Inflammatory macrophage (primary cell): ENCODE measurements around the gene LRRK2.
A peak's percentile ranks its signal among the peaks of the same experiment; 100 is the strongest.
"Not testable (repeated sequence)": the region's sequence is repeated elsewhere in the genome, so short reads cannot be mapped to it uniquely, and the experiment has no call there.

ENCODE experiments used
- DNase-seq, 2 donors: peaks; one replicate each; pipeline ENCODE4 v3.0.0-alpha.2; 2020 to 2022

LRRK2 gene

DNA sequence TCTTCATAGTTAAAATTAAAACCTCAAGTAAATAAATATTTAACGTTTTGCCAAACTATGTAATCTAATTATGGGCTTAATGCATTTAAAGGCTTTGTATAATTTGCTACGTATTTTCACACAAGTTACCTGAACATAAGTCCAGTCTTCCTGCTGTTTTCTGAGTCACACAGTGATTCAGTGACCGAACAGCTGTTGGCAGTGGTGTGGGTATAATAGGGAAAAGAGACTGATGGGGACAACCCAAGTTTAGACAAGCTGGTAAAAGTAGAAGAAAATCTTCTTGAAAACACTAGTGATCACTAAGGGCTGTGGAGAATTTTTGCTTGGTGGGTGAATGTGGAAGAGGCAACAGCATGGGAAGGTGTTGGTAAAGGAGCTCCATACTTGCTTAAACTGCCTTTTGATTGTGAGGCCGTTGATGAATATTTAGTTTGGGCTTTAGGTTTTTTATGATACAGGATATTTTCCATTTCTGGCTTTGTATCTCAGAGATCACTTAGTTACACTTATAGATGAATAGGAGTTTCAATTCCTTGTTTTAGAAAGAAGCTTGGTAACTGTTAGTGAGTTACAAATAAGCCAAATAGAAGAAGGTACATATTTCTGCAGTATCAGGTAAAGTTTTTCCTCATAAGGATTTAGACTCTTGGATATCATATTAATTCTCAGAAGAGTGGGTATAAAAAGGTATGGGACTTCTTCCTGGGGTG lies 23.9 kb downstream of the LRRK2 start:
- DNase-seq, result no peak

DNA sequence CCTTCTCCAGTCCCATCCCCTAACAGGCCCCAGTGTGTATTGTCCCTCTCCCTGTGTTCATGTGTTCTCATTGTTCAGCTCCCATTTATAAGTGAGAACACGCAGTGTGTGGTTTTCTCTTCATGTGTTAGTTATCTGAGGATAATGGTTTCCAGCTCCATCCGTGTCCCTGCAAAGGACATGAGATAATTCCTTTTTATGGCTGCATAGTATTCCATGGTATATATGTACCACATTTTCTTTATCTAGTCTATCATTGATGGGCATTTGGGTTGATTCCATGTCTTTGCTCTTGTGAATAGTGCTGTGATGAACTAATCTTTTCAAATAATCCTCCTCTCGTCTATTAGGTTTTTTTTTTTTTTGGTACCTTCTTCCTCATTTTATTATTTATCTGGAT lies 25.9 kb downstream of the LRRK2 start:
- not testable (repeated sequence) for DNase-seq

DNA sequence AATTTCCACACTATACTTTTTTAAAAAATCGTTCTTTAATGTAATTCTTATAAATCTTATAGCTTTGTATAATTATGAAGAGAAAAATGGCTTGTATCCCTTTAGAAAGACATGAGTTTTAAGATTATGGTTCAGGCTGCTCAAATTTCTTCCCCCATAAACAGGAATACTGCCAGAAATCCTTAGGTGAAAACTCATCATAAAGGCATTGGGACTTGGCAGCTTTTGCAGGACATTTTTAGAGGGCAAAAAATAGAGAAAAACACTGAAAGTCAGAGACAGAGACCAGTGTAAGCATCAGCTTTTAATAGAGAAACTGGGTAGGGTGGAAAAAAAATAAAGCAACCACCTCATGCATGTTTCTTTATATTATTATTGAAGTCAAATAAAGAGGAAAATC lies 29.1 kb downstream of the LRRK2 start:
- no peak for DNase-seq

DNA sequence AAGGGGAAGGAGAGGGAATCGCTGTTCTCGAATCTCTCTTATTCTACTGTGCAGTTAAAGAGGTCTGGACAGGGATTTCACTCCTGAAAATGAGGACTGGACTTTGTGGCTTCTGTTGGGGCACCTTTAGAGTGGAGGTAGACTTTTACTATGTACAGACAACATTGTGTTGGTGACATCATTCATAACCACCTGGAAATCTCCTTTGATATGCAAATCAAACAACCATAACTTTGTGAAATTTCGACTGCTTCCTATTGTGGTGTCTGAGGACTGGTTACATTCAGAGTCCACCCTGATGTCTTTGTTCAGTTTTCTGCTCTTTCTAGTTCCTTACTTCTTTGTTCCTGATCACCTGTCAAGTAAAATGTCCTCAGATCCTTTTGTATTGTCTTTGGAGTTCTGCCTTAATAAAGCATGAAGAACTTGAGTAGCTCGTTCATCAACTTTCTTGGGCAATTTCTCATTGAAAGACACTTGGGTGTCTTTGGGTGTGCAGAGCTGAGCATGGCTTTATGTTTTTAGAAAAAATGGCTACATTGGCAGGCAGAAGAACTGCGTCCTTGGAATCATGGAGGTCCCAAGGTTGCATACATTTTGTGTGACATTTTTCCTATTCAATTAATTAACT lies 29.8 kb downstream of the LRRK2 start:
- DNase-seq, result no peak

DNA sequence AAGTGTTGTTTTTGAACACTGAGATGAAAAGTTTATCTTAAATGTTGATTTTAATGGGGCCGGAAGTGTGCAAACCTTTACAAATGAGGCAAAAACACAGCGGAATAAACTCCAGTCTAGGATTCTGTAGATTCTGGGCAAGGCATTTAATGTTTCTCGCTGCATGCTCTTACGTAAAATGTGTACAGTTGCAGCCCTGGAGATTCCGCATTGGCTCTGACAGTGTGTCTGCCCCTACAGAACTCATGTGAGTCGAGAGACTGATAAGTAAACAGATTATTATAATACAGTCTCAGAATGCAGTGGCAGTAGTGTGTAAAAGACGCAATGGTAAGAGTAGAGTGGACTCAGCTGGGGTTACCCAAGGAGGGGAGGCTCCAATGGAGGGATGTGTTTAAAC lies 33.6 kb downstream of the LRRK2 start:
- no peak for DNase-seq

DNA sequence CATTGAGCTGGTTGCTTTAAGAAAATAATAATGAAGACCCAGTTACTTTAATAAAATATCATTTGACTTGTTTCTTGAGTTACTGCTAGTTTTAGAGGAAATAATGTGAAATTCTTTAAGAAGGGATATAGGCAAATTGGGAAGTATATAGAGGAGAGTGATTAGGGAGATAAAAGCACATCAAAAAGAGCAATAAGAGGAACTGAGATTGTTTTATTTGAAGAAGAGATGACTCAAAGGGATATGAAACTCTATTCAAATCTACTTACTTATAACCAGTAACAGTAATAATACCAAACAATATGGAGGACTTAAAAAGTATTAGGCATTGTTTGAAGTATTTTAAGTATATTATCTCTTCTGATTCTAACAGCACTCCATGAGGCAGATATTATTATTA lies 37.1 kb downstream of the LRRK2 start:
- DNase-seq, result peak in 1 of 2 donors; percentile 11

DNA sequence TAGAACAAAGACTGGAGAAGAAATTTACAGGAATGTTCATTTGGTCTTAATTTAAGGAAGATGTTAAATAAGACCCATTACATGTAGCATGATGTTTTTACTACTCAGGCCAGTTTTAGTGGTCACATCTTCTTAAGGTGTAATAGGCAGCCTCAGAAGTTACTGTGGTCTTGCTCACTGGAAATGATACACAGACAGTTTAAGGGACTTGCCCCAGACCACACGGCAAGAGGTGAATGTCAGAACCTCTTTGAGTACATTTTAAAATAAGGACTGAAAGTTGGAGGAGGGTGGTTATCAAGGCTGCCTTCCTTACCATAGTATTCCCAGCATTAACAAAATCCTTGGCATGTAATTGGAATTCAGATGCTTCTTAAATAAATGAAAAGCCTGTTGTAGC lies 37.9 kb downstream of the LRRK2 start:
- no peak for DNase-seq

DNA sequence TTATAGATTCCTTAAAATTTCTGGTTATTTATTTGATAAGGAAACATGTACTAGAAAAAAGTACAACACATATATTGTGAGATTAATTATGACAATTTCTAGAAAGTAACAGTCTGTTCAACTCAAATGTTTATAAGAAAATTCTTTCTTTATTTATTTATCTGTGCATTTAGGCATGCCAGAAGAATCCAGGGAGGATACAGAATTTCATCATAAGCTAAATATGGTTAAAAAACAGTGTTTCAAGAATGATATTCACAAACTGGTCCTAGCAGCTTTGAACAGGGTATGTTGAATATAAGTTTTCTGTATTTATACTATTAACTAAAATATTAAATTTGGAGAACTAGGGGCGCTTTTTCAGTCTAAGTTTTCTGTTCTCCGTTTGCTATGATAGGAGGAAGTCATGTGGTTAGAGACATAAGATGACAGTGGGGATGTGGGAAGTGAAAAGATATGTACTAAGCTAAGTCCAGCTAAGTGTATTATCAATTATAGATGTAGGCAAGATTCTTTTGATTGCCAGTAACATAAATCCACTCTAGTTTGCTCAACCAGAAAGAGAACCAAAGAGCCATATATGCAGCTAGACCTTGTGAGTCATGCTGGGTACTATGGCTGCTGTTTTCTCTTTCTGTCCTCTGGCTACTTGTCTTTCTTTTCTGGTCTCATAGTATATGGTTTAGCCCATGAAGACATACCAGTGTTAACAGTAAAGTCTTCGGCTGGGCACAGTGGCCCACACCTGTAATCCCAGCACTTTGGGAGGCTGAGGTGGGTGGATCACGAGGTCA lies 39.0 kb downstream of the LRRK2 start:
- peak; percentile 9 to 12 for DNase-seq

DNA sequence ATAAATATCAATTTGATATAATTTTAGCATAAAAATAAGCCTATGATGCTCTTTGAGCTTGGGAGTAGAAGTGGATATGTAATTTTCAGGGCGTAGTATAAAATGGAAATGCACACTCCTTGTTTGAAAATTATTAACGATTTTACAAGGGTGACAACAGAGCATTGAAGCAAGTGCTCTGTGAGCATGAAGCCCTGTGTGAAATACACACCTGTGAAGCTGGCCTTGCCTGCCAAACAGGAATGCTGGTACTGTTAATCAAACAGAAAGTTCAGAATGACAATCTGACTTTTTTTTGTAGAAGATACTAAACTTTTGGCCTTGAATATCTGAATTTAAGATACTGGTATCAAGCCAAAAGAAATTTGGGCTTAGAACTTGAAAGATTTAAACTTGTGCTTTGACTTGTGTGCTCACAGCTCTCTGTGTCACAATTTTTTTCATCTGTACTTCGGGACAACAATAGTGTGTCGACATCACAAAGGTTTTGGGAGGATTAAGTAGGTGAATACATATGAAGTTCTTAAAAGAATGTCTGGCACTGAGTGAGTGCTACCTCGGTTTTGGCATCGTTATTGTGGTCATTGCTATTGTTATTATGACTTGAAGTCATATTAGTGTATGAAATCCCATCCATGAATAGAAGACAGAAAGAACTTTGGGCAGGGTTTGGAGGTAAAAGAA lies 47.3 kb downstream of the LRRK2 start:
- no peak for DNase-seq

DNA sequence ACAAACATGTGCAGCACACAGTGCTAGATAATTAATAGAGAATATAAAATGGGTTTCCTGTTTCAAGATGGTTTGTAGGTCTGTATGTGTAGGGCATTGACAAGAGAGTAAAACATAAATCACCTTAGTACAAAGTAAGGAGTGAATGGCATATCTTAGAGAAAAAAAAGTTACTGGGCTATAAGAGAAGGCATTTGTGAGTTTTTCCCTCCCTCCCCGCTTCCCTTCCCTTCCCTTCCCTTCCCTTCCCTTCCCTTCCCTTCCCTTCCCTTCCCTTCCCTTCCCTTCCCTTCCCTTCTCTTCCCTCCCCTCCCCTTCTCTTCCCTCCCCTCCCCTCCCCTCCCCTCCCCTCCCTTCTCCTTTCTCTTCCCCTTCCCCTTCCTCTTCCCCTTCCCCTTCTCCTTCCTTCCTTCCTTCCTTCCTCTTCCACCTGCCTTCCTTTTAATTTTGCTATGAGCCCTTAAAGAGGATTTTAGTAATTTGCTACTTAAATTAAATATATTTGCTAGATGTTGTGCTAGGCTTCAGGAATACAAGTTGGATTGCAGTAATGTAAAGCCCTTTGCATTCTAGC lies 57.1 kb downstream of the LRRK2 start:
- no peak for DNase-seq

DNA sequence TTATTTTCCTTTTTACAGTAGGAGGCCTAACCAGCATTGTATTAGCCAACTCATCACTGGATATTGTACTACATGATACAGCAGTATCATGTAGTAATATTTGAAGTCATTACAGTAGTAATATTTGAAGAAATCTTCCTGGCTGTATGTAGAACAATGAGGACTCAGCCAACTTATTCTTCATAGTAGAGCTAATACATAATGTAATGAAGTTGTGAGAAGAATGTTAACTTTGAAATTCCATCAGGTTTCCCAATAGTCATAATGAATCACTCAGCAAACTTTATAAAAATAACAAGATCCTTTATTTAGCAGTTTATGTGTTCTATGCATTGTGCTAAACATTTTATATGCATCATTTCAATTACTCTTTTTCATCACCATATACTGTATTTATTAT lies 61.8 kb downstream of the LRRK2 start:
- no peak for DNase-seq

DNA sequence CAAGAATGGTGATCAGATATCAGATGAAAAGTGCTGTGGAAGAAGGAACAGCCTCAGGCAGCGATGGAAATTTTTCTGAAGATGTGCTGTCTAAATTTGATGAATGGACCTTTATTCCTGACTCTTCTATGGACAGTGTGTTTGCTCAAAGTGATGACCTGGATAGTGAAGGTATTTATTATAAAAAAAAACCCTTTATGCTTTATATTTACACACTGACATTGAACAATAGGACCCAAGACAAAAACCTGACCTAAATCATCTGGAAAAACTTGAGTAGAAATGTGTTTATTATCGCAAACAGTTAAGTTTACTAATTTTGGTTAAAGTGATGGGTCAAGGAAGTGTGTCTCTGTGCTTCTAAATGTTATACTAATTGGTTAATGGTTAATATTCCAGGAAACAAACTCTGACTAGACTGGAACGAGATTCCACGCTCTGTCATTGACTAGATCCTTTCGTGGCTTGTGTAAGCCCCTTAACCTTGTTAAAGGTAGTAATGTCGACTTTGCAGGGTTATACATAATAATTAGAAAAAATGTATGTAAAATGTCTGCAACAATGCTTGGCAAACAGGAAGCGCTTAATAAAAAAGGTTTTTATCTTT lies 62.7 kb downstream of the LRRK2 start:
- DNase-seq, result no peak

DNA sequence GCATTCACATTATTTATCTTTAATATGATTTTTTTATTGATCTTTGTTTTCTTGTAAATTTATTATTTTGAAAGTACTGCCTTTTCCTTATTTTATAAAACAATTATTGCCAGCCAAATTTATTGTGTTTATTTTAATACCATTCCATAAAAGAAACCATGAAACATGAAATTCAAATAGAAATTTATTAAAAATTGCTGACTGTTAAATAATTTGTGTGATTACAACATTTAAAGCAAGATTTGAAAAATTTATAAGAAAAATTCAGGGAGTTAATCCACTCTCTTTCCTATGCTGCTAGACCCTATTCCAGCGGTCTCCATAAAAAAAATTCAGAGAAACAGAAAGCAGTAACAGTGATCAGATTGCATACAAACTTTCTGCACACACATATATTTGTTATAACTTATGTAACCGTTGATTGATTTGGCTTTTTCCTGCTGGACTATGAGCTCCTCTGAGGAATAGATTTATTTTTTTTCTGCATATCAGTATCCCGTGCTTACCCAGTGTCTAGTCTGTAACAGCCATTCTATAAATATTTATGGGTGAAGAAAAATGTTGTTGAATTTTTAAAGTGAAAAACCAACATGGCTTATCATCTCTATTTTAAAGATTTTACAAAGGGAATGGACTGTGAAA lies 68.1 kb downstream of the LRRK2 start:
- no peak for DNase-seq

DNA sequence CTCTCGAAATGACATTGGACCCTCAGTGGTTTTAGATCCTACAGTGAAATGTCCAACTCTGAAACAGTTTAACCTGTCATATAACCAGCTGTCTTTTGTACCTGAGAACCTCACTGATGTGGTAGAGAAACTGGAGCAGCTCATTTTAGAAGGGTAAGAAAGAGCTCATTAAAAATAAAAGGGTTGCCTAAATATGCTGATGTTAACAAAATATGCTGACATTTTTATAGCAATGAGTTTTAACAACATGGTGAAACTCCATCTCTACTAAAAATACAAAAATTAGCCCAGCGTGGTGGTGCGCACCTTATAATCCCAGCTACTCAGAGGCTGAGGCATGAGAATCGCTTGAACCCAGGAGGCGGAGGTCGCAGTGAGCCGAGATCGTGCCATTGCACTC lies 73.5 kb downstream of the LRRK2 start:
- no peak for DNase-seq

DNA sequence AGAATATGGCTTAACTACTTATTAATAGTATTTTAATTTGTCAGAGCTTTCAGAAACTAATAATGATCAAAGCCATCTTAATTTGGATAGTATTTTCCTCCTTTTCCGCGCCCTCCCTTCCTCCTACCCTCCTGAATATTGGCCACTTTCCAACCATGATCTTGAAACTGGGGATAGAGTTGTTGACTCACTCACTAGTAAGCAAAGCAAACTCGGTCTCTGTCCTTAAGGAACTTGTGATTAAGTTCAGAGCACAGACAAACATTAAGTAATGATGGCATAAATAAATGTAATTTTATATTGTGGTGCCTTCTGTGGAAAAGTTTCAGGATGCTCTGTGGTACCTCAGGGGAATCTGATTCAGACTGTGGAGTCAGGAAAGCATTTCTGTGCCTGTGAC lies 75.7 kb downstream of the LRRK2 start:
- peak in 1 of 2 donors; percentile 21 for DNase-seq

DNA sequence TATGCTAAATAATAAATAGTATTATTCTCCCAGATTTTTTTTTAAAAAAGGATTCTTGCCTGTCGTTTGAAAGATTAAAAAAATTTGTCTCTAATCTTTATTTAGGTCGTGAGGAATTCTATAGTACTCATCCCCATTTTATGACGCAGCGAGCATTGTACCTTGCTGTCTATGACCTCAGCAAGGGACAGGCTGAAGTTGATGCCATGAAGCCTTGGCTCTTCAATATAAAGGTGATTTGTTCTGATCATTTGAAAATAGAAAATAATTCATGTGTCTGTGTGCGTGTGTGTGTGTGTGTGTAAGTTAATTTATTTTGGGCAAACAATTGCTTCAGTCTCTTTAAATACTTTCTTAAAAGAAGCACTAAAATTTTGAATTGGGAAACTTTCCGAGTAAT lies 84.2 kb downstream of the LRRK2 start:
- DNase-seq, result no peak

DNA sequence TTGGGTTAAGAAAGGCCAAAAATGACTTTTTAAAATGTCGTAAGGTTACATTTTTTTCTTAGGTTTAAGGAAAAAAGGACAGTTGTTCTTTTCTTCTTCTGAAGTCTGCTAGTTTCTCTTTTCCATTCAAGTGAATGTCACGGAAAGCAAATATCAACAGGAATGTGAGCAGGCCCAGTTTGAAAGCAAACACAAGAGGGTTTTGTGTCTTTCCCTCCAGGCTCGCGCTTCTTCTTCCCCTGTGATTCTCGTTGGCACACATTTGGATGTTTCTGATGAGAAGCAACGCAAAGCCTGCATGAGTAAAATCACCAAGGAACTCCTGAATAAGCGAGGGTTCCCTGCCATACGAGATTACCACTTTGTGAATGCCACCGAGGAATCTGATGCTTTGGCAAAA lies 85.4 kb downstream of the LRRK2 start:
- no peak for DNase-seq

DNA sequence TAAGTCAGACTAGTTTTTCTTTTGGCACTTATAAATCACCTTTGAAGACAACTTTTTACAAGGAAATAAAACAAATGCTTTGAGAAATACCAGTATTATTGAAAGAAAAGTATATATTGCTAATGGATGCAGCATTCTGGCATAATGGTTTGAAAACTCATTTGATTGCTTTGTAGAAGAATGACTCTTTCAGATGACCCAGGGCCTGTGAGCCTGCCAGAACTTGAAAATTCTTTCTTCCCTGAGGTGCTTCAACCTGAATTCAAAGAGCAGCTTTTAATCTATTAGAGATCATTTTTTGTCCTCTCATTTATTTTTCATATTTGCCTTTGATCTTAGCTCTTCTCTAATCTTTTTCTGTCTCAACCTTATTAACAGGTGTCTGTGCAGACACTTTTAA lies 87.4 kb downstream of the LRRK2 start:
- DNase-seq, result no peak

DNA sequence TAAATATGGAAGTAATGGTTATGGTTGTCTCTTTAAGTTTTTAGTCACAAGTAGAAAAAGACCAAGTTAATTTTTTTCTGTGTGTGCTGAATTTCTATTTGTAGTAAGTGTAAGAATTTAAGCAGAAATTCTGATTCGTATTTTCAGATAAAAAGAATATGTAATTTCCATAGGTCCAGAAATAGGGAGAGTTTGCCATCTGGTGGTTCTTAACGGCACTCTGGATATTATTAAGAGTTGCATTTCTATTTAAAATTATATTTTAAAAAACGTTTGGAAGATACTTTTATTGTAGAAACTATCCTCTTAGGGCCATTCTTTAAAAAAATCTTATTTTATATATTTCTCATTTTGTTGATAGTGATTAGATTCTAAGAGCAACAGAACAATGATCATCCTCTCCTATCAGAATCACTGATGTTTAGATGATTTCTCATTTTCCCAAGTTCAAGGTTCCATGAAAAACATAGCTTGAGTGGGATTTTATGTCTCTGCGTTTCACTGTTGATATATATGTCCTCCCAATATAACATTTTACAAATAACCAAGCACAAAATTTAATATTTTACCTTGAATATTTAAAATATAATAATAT lies 88.3 kb downstream of the LRRK2 start:
- peak; percentile 29 to 31 for DNase-seq

DNA sequence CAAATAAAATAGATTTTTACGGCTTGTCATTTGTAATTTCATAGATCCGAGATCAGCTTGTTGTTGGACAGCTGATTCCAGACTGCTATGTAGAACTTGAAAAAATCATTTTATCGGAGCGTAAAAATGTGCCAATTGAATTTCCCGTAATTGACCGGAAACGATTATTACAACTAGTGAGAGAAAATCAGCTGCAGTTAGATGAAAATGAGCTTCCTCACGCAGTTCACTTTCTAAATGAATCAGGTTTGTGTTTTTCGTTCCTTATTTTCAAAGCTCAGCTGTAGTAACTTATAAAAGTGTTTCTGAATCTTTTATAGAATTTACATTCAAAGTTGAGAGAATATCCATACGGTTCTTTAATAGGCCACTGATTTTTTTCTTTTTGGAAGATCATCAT lies 89.1 kb downstream of the LRRK2 start:
- peak in 1 of 2 donors; percentile 14 for DNase-seq

DNA sequence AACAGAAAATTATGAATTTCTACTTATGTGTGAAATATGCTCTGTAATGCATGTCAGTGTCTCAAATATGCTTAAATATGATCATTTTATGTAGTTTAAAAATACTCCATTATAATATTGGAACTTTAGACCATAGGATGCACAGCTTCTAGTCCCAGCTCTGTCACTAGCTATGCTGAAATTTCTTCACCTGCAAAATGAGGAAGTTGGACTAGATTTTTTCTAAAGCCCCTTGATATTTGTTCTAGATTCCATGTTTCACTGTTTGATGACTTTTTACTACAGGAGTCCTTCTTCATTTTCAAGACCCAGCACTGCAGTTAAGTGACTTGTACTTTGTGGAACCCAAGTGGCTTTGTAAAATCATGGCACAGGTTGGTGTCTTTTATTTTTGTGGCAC lies 90.1 kb downstream of the LRRK2 start:
- no peak for DNase-seq

DNA sequence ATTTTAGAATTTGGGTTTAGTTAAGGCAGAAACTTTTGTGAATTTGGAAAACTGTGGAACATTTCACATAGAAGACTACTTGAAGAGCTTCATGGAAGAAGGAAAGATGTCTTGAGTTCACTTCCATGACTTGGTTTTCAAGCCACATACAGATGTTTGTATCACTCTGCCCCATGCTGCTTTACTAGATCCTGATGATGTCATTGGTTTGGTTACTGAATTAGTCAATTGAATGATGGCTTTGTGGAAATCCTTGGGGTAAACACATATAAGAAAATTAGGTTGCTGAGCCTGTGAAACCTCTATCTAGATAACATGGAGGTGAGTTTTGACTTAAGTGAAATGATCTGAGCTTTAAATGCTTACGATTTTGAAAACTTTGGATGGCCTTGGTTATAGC lies 90.6 kb downstream of the LRRK2 start:
- no peak for DNase-seq
